ENCODE results near the gene AP2A2. TPM values are rescaled to one million over a fixed set of nuclear protein-coding genes. Genes with fewer than 3 reads are reported as not detected.
A peak's percentile ranks its signal among the peaks of the same experiment; 100 is the strongest.

AP2A2 gene
- total and polyA plus RNA-seq, 8 donors, result 15.0 to 350 (median 39.9) TPM

GRCh38 chr11:942823-943222, 17.2 kb downstream of the AP2A2 start:
- Histone ChIP-seq H3K9me3 (no peaks in the 10 kb centered on the region), H3K4me3 (no peak overlapping the region), H3K4me1 (peaks cover 8 to 58% (median 41%) of the 10 kb centered on the region in 4 donors), H3K27ac (no peak overlapping the region), H3K36me3 (peaks cover 0 to 35% (median 26%) of the 10 kb centered on the region in 4 donors), H3K27me3 (no peaks in the 10 kb centered on the region)
- TF ChIP-seq EP300 (IDR thresholded peaks at IDR 0.05) (no peak), POLR2A (IDR thresholded peaks at IDR 0.05) (no peak)
- WGBS, 5 donors, result 74 to 86% (median 83%) methylated on average over 8 to 9 of the region's 9 CpGs
- no peak for DNase-seq
- intact Hi-C loops (cut with DNase I; ENCODE audit: low total_unique reads), result no loop called here

- Histone ChIP-seq H3K27me3 (no peaks in the 10 kb centered on the region), H3K36me3 (peaks cover 0 to 50% (median 31%) of the 10 kb centered on the region in 4 donors), H3K27ac (no peak overlapping the region), H3K4me1 (peaks cover 8 to 49% (median 33%) of the 10 kb centered on the region in 4 donors), H3K4me3 (no peak overlapping the region), H3K9me3 (peaks cover 0 to 12% (median 6%) of the 10 kb centered on the region in 4 donors)
- TF ChIP-seq POLR2A (IDR thresholded peaks at IDR 0.05), result no peak
- no peak for TF ChIP-seq POLR2AphosphoS5 (IDR thresholded peaks at IDR 0.05)
- no peak for TF ChIP-seq EP300 (IDR thresholded peaks at IDR 0.05)
- TF ChIP-seq, protein P1, sequence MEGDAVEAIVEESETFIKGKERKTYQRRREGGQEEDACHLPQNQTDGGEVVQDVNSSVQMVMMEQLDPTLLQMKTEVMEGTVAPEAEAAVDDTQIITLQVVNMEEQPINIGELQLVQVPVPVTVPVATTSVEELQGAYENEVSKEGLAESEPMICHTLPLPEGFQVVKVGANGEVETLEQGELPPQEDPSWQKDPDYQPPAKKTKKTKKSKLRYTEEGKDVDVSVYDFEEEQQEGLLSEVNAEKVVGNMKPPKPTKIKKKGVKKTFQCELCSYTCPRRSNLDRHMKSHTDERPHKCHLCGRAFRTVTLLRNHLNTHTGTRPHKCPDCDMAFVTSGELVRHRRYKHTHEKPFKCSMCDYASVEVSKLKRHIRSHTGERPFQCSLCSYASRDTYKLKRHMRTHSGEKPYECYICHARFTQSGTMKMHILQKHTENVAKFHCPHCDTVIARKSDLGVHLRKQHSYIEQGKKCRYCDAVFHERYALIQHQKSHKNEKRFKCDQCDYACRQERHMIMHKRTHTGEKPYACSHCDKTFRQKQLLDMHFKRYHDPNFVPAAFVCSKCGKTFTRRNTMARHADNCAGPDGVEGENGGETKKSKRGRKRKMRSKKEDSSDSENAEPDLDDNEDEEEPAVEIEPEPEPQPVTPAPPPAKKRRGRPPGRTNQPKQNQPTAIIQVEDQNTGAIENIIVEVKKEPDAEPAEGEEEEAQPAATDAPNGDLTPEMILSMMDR (IDR thresholded peaks at IDR 0.05), result no peak
- DNase-seq, result peak in 1 of 2 donors; percentile 59
- intact Hi-C loops (cut with DNase I; ENCODE audit: low total_unique reads), result no loop called here
- 59 to 74% (median 67%) methylated on average over 13 of the region's 13 CpGs for WGBS, 5 donors
Observed at GRCh38 chr11:944711-945470, 19.2 kb downstream of the AP2A2 start.

DNA sequence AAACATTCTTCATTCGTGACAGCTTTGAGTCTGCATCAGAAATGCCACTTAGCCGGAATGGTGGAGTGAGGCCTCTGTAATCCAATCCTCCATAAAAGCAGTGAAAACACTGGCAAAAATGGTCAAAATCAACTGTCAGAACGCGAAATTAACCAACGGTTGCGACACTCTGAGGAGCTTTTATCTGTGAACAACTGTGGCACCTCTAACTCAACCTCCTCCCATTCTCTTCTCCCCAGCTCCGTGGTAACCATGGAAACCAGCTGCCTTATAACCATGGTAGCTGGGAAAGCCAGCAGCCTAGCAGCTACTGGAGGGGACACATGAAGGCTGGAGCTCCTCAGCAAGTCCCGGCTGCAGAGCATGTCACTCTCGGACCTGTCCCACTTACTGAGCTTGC, 20.3 kb downstream of the AP2A2 start:
- Histone ChIP-seq H3K9me3 (peaks cover 0 to 15% (median 6%) of the 10 kb centered on the region in 4 donors), H3K27ac (no peak overlapping the region), H3K4me1 (peaks cover 0 to 43% (median 24%) of the 10 kb centered on the region in 4 donors), H3K36me3 (peaks cover 0 to 50% (median 33%) of the 10 kb centered on the region in 4 donors), H3K27me3 (no peaks in the 10 kb centered on the region), H3K4me3 (no peak overlapping the region)
- intact Hi-C loops (cut with DNase I; ENCODE audit: low total_unique reads), result no loop called here
- 75 to 86% (median 78%) methylated on average over 9 of the region's 9 CpGs for WGBS, 5 donors
- DNase-seq, result peak in 1 of 2 donors; percentile 39
- TF ChIP-seq POLR2AphosphoS5 (IDR thresholded peaks at IDR 0.05) (no peak), POLR2A (IDR thresholded peaks at IDR 0.05) (no peak), EP300 (IDR thresholded peaks at IDR 0.05) (no peak)
- TF ChIP-seq, protein P1 (IDR thresholded peaks at IDR 0.05), result no peak

- H3K27me3 ChIP-seq, result no peaks in the 10 kb centered on the region
- peaks cover 0 to 15% (median 6%) of the 10 kb centered on the region in 4 donors for H3K9me3 ChIP-seq
- peaks cover 14 to 39% (median 23%) of the 10 kb centered on the region in 4 donors for H3K4me1 ChIP-seq
- no peak overlapping the region for H3K4me3 ChIP-seq
- WGBS, 5 donors, result 80 to 90% (median 83%) methylated on average over 4 of the region's 4 CpGs
- TF ChIP-seq EP300 (IDR thresholded peaks at IDR 0.05) (no peak), POLR2A (IDR thresholded peaks at IDR 0.05) (no peak), POLR2AphosphoS5 (IDR thresholded peaks at IDR 0.05) (no peak)
- TF ChIP-seq, protein P1 (IDR thresholded peaks at IDR 0.05), result no peak
- no peak overlapping the region for H3K27ac ChIP-seq
- peaks cover 0 to 50% (median 33%) of the 10 kb centered on the region in 4 donors for H3K36me3 ChIP-seq
- no peak for DNase-seq
- intact Hi-C loops (cut with DNase I; ENCODE audit: low total_unique reads), result no loop called here
Observed at GRCh38 chr11:947744-948143, 22.1 kb downstream of the AP2A2 start.

All from stomach (tissue), 9 donors.